ENCODE data around the gene BRAF.

- TF ChIP-seq, protein P1, sequence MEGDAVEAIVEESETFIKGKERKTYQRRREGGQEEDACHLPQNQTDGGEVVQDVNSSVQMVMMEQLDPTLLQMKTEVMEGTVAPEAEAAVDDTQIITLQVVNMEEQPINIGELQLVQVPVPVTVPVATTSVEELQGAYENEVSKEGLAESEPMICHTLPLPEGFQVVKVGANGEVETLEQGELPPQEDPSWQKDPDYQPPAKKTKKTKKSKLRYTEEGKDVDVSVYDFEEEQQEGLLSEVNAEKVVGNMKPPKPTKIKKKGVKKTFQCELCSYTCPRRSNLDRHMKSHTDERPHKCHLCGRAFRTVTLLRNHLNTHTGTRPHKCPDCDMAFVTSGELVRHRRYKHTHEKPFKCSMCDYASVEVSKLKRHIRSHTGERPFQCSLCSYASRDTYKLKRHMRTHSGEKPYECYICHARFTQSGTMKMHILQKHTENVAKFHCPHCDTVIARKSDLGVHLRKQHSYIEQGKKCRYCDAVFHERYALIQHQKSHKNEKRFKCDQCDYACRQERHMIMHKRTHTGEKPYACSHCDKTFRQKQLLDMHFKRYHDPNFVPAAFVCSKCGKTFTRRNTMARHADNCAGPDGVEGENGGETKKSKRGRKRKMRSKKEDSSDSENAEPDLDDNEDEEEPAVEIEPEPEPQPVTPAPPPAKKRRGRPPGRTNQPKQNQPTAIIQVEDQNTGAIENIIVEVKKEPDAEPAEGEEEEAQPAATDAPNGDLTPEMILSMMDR (IDR thresholded peaks at IDR 0.05 in 2 of 3, conservative IDR thresholded peaks at IDR 0.05 in 1 of 3; ENCODE audit: borderline replicate concordance in 1 of 3, insufficient read depth in 1 of 3, low read depth in 2 of 3, low read length in 2 of 3): no peak
- no peak for TF ChIP-seq ZNF274 (IDR thresholded peaks at IDR 0.05; ENCODE audit: low read depth, low read length)
- TF ChIP-seq, protein P2, sequence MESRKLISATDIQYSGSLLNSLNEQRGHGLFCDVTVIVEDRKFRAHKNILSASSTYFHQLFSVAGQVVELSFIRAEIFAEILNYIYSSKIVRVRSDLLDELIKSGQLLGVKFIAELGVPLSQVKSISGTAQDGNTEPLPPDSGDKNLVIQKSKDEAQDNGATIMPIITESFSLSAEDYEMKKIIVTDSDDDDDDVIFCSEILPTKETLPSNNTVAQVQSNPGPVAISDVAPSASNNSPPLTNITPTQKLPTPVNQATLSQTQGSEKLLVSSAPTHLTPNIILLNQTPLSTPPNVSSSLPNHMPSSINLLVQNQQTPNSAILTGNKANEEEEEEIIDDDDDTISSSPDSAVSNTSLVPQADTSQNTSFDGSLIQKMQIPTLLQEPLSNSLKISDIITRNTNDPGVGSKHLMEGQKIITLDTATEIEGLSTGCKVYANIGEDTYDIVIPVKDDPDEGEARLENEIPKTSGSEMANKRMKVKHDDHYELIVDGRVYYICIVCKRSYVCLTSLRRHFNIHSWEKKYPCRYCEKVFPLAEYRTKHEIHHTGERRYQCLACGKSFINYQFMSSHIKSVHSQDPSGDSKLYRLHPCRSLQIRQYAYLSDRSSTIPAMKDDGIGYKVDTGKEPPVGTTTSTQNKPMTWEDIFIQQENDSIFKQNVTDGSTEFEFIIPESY (IDR thresholded peaks at IDR 0.05; ENCODE audit: extremely low read depth, insufficient replicate concordance, low read length): no peak
- no peak for TF ChIP-seq MAX (IDR thresholded peaks at IDR 0.05)
- TF ChIP-seq, protein P3, sequence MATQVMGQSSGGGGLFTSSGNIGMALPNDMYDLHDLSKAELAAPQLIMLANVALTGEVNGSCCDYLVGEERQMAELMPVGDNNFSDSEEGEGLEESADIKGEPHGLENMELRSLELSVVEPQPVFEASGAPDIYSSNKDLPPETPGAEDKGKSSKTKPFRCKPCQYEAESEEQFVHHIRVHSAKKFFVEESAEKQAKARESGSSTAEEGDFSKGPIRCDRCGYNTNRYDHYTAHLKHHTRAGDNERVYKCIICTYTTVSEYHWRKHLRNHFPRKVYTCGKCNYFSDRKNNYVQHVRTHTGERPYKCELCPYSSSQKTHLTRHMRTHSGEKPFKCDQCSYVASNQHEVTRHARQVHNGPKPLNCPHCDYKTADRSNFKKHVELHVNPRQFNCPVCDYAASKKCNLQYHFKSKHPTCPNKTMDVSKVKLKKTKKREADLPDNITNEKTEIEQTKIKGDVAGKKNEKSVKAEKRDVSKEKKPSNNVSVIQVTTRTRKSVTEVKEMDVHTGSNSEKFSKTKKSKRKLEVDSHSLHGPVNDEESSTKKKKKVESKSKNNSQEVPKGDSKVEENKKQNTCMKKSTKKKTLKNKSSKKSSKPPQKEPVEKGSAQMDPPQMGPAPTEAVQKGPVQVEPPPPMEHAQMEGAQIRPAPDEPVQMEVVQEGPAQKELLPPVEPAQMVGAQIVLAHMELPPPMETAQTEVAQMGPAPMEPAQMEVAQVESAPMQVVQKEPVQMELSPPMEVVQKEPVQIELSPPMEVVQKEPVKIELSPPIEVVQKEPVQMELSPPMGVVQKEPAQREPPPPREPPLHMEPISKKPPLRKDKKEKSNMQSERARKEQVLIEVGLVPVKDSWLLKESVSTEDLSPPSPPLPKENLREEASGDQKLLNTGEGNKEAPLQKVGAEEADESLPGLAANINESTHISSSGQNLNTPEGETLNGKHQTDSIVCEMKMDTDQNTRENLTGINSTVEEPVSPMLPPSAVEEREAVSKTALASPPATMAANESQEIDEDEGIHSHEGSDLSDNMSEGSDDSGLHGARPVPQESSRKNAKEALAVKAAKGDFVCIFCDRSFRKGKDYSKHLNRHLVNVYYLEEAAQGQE (IDR thresholded peaks at IDR 0.05; ENCODE audit: low read depth): no peak
- no peak for TF ChIP-seq JUND (IDR thresholded peaks at IDR 0.05)
- TF ChIP-seq POLR2A (IDR thresholded peaks at IDR 0.05; ENCODE audit: borderline replicate concordance, extremely low read depth, insufficient read depth, insufficient read length): no peak
- TF ChIP-seq FOSL1 (IDR thresholded peaks at IDR 0.05; ENCODE audit: low read depth): no peak
- TF ChIP-seq RAD21 (IDR thresholded peaks at IDR 0.05; ENCODE audit: low read depth): no peak
- TF ChIP-seq EZH2 (IDR thresholded peaks at IDR 0.05): no peak
- no peak for TF ChIP-seq SP1 (IDR thresholded peaks at IDR 0.05; ENCODE audit: low read depth)
- TF ChIP-seq SIN3A (IDR thresholded peaks at IDR 0.05; ENCODE audit: low read depth): no peak
- TF ChIP-seq POLR2AphosphoS5 (IDR thresholded peaks at IDR 0.05; ENCODE audit: low read depth, low read length): no peak
These were observed 190.0 kb downstream of the BRAF start for GRCh38 chr7:140734729-140735128.

All from HCT116 (cell line).